GM21619 (cell line): Measurements from ENCODE around the gene CCZ1.
A peak's percentile ranks its signal among the peaks of the same experiment; 100 is the strongest.
"Not testable (repeated sequence)": the region's sequence is repeated elsewhere in the genome, so short reads cannot be mapped to it uniquely, and the experiment has no call there.

Source experiments
- ATAC-seq: cut with Tn5 transposase; IDR thresholded peaks from one replicate; pipeline ENCODE4 v1.9.1; 2021; ENCODE audit not compliant: unreplicated experiment

Gene CCZ1

DNA sequence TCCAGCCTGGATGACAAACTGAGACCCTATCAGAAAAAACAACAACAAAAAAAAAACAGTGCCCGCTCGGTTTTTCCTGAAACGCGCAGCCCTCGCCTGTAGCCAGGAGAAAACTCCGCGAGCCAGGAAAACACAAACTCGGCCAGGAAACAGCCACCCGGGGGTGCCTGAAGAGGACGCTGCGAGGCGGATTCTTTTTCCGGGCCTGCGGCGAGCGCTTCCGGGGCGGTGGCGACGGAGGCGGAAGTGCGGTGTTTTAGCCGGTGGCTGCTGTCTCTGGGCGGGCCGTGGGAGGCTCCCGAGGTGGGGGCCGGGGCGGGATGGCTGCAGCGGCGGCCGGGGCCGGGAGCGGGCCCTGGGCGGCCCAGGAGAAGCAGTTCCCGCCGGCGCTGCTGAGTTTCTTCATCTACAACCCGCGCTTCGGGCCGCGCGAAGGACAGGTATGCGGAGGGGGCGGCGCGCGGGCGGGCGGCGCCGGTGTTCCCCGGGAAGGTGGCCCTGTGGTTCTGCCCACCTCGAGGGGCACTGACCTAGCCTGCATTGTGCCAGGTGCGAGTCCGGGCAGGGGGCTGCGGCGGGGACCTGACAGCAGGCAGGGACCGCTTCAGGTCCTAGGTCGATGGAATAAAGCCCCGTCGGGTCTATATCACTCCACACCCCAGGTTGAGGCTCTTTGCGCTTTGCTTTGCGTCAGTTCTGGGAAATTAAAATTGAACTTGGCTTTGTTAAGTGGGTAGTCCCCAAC lies at the start of gene CCZ1:
Gene CCZ1 (plus strand): TSS at position 254 of the 745 bp plus-strand sequence. CDS start 67 bp downstream, at position 321.
- peak; percentile 97 for ATAC-seq

DNA sequence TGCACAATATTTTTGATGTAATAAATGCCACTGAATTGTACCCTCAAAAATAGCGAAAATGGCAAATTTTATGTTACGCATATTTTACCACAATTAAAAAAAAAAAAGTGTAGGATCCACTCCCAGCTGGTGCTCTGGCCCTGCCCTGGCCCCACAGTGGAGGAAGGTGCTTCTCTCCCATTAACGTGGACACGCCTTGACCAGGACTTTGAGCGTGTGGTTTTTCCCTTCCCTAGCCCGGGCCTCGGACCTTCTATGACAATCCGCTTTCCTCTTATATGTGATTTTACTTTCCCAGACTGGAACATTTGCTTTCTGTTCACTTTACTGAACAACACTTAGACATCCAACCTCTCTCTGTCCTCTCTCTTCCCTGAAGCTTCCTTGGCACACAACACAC lies 47.6 kb upstream of the CCZ1 start:
- ATAC-seq: no peak

DNA sequence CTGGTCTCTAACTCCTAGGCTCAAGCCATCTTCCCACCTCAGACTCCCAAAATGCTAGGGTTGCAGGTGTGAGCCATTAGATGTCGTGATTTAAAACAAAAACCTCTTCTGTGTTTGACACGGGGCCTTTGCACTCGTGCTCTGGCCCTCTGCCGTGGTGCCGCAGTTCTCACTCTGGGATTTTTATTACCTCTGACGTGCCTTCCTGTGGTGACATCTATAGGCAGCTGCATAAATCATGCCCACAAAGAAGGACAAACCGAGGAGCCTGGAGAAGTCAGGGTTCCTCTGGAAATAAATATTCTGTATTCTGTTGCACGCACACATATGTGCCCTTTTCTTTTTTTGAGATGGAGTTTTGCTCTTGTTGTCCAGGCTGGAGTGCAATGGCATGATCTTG lies 43.8 kb upstream of the CCZ1 start:
- ATAC-seq: no peak

DNA sequence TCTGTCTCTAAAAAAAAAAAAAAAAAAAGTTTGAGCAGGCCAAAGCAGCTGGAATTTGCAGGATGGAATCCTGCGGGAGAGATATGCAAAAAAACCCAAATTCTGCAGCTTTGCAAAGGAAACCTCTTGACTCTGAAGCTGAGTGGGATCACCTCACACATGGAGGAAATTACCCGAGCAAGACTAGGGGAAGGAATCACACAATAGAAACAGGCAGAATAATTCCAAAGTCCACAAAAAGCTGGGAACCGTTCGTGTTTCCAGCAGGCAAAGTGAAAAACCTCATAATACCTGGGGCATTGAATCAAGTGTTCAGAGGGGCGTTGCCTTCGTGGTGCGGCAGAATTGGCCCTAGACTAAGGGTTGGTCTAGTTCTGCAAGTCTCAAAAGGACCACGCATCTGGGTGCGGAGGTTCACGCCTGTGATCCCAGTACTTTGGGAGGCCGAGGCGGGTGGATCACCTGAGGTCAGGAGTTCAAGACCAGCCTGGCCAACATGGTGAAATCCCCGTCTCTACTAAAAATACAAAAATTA lies 41.4 kb upstream of the CCZ1 start:
- ATAC-seq: not testable (repeated sequence)

DNA sequence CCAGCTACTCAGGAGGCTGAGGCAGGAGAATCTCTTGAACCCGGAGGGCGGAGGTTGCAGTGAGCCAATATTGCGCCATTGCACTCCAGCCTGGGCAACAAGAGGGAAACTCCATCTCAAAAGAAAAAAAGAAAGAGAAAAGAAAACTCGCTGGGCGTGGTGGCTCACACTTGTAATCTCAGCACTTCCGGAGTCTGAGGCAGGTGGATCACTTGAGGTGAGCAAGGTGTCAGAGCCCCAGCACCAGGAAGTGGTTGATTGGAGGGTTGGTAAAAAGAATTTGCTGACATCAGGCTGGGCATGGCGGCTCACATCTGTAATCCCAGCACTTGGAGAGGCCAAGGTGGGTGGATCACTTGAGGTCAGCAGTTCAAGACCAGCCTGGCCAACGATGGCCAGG lies 40.0 kb upstream of the CCZ1 start:
- ATAC-seq: not testable (repeated sequence)

DNA sequence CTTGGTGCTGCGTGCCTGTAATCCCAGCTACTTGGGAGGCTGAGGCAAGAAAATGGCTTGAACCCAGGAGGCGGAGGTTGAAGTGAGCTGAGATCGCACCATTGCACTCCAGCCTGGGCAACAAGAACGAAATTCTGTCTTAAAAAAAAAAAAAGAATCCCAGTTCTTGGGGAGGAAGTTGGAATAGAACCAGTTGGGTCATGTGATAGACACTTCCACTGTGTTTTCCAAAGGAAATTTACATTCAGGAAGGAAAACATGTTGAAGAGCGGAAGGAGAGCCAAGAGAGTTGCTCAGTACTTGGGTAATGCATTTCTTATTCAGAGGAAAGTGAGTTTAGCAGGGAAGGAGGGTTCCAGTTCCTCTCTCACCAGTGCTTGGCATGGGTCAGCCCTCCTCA lies 37.3 kb upstream of the CCZ1 start:
- not testable (repeated sequence) for ATAC-seq

DNA sequence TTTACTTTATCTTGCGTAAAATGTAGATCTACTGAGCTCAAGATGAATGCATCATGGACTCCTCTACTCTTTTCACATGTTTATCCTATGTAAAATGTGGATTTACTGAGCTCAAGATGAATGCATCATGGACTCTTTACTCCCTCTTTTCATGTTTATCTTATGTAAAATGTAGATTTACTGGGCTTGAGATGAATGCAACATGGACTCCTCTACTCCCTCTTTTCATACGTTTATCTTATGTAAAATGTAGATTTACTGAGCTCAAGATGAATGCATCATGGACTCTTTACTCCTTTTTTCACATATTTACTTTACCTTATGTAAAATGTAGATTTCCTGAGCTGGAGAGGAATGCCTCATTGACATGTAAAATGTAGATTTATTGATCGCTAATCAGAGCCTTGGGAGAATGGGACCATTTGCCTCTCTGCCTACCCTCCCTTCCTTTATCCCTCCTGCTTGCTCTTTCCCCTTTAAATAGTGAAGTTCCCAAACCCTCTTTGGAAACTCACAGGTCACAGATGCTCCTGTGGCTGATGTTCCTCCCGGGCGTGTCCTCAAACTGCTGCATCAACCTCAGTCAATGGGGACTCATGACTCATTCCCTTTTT lies 35.7 kb upstream of the CCZ1 start:
- ATAC-seq: not testable (repeated sequence)

DNA sequence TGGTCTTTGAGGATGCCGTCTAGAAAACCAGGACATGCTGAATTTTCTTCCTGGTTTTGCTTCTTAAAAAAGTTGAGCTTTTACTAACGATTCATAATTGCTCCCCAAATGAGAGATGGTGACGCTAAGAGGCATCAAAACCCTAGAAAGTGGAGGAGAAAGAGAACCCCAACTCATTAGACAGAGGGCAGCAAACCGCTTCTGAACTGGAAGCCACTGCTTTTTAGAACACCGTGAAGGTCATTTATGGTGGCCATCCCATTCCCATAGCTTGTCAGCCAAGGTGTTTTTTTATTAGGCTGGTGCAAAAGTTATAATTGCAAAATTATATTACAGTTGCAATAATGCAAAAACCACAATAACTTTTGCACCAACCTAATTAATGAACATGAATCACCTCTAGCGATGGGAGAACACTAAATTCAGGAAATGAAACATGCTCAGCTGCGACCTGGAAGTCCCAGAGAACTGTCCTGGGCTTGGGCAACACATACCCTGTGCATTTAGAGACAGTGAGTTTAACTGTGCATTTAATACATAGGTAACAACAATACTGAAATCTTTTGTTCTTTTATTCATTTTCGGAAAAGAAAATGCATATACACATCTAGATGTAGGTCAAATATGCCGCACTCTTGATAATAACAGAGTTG lies 33.1 kb upstream of the CCZ1 start:
- ATAC-seq: not testable (repeated sequence)

DNA sequence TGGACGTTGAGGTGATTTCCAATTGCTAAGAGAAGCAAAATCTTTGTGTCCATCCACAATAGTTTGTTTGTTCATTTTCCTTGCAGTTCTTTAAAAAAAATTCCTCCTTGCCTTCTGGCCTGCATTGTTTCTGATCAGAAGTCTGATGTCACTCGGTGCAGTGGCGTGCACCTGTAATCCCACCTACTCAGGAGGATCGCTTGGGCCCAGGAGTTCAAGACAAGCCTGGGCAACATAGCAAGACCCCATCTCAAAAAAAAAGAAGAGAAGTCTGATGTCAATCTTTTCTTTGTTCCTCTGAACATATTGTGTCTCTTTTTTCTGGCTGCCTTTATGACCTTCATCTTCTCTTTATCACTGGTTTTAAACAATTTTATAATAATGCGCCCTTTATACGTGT lies 31.5 kb upstream of the CCZ1 start:
- no peak for ATAC-seq

DNA sequence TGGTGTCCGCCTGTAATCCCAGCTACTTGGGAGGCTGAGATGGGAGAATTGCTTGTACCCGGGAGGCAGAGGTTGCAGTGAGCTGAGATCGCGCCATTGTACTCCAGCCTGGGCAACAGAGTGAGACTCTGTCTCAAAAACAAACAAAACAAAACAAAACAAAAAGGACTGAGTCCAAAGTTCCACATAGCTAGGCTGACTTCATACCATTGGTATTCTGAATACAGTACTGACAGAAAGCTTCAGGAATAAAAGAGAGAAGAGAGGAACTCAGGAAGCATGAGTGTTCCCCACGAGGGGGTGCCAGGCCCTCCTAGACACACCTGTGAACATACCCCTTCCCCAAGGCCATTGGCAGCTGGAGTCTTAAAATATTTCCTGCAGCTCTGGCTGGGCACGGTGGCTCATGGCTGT lies 29.6 kb upstream of the CCZ1 start:
- not testable (repeated sequence) for ATAC-seq

DNA sequence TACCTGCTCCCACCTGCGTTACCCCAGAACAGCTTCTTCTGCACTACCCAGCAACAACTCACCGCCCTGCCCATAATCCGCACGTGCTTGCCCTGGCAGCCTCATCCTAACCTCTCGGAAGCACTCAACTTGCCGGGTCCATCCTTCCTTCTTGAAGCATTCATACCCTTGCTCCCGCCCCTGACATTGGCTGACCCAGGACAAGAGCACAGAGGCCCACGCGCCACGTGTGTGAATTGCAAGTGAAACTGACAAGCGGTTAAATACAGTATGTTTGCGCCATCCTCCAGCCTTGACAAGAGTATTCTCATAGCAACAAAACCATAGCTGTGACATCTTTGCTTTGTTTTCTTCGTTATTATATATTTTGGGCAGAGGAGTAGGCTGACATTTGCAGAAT lies 28.8 kb upstream of the CCZ1 start:
- no peak for ATAC-seq

DNA sequence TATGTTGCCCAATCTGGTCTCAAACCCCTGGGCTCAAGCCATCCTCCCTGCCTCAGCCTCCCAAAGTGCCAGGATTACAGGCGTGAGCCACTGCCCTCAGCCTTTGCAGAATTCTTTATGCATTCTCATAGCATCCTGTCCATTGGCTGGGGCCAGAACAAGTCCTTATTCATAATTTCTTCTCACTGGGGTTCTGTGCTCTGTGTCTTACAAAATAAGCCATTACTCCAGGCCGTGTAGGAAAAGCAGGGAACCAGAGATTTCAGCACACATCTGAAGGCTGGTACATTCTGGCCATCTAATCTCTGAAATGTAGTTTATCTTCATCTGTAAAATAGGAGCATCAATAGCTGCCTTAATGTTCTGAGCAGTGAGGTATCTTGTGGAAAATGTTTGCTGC lies 28.2 kb upstream of the CCZ1 start:
- no peak for ATAC-seq

DNA sequence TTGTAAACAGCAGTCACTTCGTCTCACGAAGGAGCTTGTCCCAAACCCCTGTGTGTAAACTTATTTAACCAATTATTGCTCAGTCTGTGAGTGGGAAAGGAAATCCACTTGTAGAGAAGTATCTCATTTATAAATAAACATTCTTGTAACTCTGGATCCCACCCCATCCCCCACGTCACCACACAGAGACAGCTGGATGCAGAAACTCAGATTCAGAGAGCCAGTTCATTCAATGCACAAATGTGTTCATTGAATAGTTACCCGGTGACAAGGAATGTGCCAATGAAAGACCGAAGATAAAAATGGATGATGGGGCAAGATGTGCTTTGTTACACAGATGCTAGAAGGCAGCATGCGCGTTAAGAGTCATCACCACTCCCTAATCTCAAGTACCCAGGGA lies 26.2 kb upstream of the CCZ1 start:
- ATAC-seq: no peak

DNA sequence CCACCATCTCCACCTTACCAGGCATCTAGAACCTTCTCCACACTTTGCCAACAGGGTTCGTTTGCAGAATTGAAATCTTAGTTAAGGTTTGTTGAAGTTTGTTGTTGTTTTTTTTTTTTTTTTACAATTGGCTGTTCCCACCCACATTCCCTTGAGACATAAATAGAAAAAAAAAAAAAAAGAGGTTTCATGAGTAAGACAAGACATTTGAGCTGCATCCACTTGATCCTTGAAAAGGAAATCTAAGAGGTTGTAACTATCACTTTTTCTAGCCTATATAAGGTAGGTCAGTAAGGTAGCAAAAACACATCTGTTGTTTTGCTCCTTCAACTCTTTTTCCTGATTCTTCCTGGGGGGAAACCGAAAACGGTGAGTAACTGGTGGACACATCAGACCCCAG lies 18.9 kb upstream of the CCZ1 start:
- not testable (repeated sequence) for ATAC-seq

DNA sequence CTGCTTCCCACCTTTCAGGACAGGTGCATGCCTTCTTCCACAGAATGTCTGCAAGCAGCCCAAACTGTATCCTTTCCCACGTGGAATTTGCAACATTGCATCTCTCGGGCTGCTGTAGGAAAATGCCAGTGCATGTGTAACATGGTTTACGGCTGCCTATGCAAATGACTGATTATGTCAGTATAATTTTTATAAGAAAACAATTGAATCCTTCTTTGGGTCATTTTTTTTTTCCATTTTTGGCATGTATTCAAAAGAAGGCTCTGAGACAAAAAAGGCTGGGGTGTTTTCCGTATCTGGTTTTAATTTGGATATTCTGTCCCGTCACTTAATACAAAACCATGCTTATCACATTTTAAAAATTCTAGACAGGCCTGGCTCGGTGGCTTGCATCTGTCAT lies 18.4 kb upstream of the CCZ1 start:
- ATAC-seq: not testable (repeated sequence)

DNA sequence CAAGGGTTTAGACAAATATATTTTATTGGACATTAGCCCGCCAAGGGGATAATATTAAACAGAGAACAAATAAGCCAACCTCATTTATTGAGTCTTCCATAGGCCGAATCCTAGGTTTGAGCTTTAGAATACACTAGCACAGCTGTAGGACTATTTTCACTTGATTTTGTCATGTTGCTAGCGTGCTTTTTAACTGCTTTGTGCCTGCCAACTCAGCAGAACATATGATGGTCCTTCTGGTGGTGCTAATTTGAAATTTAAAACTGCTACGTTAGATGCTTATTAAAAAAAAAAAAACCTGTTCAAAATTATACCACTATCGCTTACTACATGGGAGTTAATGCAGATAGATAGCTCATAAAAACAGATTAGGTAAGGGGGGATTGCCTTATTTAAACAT lies 14.1 kb upstream of the CCZ1 start:
- not testable (repeated sequence) for ATAC-seq

DNA sequence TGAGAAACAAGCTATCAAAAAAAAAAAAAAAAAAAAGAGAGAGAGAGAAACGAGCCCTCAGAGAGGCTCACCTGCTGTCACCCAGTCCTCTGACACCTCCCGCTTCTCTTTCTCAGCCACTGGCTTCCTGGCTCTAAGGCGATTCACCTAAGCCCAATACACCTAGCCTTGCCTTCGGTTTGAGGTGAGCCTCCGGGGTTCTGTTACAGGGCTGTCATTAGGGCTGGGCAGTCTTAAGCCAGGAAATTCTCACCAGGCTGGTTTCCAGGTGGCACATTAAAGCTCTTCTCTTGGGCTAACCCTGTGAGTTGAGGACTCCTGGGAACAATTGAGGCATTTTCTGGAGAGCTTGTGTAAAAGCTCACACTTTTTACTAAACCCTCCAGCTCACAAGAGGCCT lies 10.5 kb upstream of the CCZ1 start:
- not testable (repeated sequence) for ATAC-seq

DNA sequence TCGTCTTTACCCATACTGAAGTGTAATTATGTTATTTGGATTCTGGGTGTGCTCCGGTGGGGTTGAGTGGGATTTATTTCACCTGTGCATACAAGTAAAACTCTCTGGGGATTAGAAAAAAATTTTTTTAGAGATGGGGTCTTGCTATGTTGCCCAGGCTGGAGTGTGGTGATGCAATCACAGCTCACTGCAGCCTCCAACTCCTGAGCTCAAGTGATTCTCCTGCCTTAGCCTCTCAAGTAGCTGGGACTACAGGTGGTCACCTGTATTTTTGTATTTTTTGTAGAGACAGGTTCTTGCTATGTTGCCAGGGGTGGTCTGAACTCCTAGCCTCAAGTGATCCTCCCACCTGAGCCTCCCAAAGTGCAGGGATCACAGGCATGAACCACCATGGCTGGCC lies 8.3 kb upstream of the CCZ1 start:
- ATAC-seq: not testable (repeated sequence)

DNA sequence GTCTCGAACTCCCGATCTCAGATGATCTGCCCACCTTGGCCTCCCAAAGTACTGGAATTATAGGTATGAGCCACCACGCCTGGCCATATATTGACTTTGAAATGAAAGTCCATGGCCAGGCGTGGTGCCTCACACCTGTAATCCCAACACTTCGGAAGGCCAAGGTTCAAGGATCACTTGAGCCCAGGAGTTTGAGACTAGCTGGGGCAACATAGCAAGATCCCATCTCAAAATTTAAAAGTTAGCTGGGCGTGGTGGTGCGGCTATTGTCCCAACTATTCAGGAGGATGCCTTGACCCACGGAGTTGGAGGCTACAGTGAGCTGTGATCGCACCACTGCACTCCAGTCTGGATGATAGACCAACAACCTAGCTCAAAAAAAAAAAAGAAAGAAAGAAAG lies 6.0 kb upstream of the CCZ1 start:
- no peak for ATAC-seq

DNA sequence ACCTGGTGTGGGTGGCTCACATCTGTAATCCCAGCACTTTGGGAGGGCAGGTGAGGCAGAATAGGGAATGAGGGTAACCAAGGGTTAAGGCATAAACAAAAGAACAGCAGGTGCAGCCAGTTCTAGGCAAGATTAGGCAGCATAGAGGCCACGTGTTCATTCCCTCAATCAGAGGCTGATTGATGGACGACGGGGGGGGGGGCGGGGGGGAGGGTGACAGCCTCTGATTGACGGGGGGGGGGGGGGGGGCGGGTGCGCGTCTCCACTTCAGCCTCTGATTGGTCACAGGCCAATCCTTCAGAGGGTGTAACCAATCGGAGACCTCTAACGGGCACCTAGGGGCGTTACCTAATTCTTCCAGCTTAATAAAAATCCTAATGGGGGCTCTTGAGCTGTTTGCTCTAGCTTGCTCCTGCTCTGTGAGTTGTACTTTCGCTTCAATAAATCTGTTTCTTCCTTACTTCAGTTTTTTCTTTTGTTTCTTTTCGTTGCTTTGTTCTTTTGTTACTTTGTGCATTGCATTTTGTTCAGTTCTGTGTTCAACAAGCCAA lies 1.1 kb upstream of the CCZ1 start:
- not testable (repeated sequence) for ATAC-seq

DNA sequence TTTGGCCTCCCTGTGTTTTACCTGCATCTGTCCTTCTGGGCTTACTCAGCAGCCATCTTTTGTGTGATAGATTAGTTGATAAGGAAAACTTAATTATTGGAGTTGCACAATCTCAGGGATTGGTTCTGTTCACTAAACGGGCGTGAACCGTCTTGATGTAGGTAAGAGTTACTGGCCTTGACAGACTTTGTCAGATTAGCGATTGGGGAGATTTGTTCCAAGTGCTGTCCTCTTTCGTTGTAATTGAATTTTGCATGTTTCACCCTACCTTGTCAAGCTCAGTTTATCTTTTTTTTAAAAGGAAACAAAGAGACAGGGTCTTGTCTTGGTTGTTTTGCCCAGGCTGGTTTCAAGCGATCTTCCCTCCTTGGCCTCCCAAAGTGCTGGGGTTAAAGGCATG lies 4.5 kb downstream of the CCZ1 start:
- ATAC-seq: not testable (repeated sequence)

DNA sequence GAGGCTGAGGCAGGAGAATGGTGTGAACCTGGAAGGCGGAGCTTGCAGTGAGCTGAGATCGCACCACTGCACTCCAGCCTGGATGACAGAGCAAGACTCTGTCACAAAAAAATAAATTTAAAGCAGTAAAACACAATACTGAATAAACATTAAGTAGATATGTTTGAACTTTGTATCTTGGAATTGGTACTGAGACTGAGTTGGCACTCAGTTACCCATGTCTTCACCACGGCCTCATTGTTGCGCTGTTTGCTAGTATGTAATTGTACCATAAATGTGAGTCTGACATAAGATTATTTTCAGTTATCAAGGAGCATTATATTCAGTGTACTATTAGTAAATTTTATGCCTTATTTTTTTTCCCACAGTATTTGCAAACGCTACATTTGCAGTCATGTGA lies 6.2 kb downstream of the CCZ1 start:
- not testable (repeated sequence) for ATAC-seq
